Chondrocyte (in vitro differentiated cells): ENCODE results near the gene B4GALT5. TPM values are rescaled to one million over a fixed set of nuclear protein-coding genes. Genes with fewer than 3 reads are reported as not detected.

ENCODE experiments used
- DNase-seq: peaks from one replicate; pipeline ENCODE4 v3.0.0; 2021; ENCODE audit warnings: mixed read lengths, low spot score
- H3K27ac Mint-ChIP-seq: one replicate; pipeline ENCODE4 v1.8.0; 2021; ENCODE audit warnings: mild to moderate bottlenecking, moderate library complexity, mixed read lengths; ENCODE audit not compliant: unreplicated experiment
- H3K27me3 Mint-ChIP-seq: 2 replicates; pipeline ENCODE4 v1.8.0; 2021; ENCODE audit warnings: low read depth, mixed read lengths
- H3K36me3 Mint-ChIP-seq: 2 replicates; pipeline ENCODE4 v1.8.0; 2021; ENCODE audit warnings: low read depth, mixed read lengths
- H3K4me1 Mint-ChIP-seq: 2 replicates; pipeline ENCODE4 v1.8.0; 2021; ENCODE audit warnings: low read depth, mild to moderate bottlenecking, mixed read lengths
- H3K4me3 Mint-ChIP-seq: one replicate; pipeline ENCODE4 v1.8.0; 2021; ENCODE audit warnings: mild to moderate bottlenecking, moderate library complexity, mixed read lengths; ENCODE audit not compliant: unreplicated experiment
- H3K9me3 Mint-ChIP-seq: 2 replicates; pipeline ENCODE4 v1.8.0; 2021; ENCODE audit warnings: low read depth, mixed read lengths
- CTCF ChIP-seq: fragments of 200-600 bp; sonication (generic); IDR thresholded peaks from 2 replicates; pipeline ENCODE4 v1.5.0; 2021; ENCODE audit warnings: antibody characterized with exemption, mild to moderate bottlenecking, moderate library complexity
- total RNA-seq: library from RNA; stranded (reverse); gene quantifications from 3 replicates; pipeline ENCODE4 v1.2.1, GENCODE V29; 2021

The B4GALT5 gene
- total RNA-seq, 1 donor from 2014 or later: 56.1 TPM

- H3K4me1 Mint-ChIP-seq: no peaks in the 10 kb centered on the region
- peaks cover 52% of the 10 kb centered on the region for H3K36me3 Mint-ChIP-seq
- H3K9me3 Mint-ChIP-seq: no peaks in the 10 kb centered on the region
- H3K4me3 Mint-ChIP-seq: no peak overlapping the region
- DNase-seq: no peak
- no peaks in the 10 kb centered on the region for H3K27me3 Mint-ChIP-seq
- TF ChIP-seq CTCF: no peak
- peak overlapping the region; percentile 13 for H3K27ac Mint-ChIP-seq
Observed at GRCh38 chr20:49641683-49642656, 71.7 kb downstream of the B4GALT5 start.

- DNase-seq: no peak
- Mint-ChIP-seq H3K4me3 (no peak overlapping the region), H3K36me3 (peaks cover 45% of the 10 kb centered on the region), H3K27me3 (no peaks in the 10 kb centered on the region), H3K27ac (no peak overlapping the region), H3K9me3 (no peaks in the 10 kb centered on the region), H3K4me1 (peaks cover 2% of the 10 kb centered on the region)
- TF ChIP-seq CTCF: no peak
Observed at GRCh38 chr20:49637046-49637637, 76.5 kb downstream of the B4GALT5 start.

- Mint-ChIP-seq H3K4me1 (peaks cover 9% of the 10 kb centered on the region), H3K27ac (no peak overlapping the region), H3K9me3 (no peaks in the 10 kb centered on the region), H3K27me3 (no peaks in the 10 kb centered on the region), H3K36me3 (peaks cover 41% of the 10 kb centered on the region), H3K4me3 (no peak overlapping the region)
- DNase-seq: no peak
- TF ChIP-seq CTCF: no peak
Observed at GRCh38 chr20:49636447-49636846, 77.2 kb downstream of the B4GALT5 start.

GRCh38 chr20:49635866-49636265, 77.8 kb downstream of the B4GALT5 start:
- no peak for TF ChIP-seq CTCF
- H3K27me3 Mint-ChIP-seq: no peaks in the 10 kb centered on the region
- no peak for DNase-seq
- H3K27ac Mint-ChIP-seq: no peak overlapping the region
- no peaks in the 10 kb centered on the region for H3K9me3 Mint-ChIP-seq
- no peak overlapping the region for H3K4me3 Mint-ChIP-seq
- H3K4me1 Mint-ChIP-seq: peaks cover 14% of the 10 kb centered on the region
- H3K36me3 Mint-ChIP-seq: peaks cover 38% of the 10 kb centered on the region

GRCh38 chr20:49635166-49635565, 78.5 kb downstream of the B4GALT5 start:
- Mint-ChIP-seq H3K27me3 (no peaks in the 10 kb centered on the region), H3K4me3 (no peak overlapping the region), H3K36me3 (peaks cover 33% of the 10 kb centered on the region), H3K9me3 (no peaks in the 10 kb centered on the region), H3K27ac (no peak overlapping the region), H3K4me1 (peaks cover 17% of the 10 kb centered on the region)
- no peak for DNase-seq
- no peak for TF ChIP-seq CTCF
